CD8-positive, alpha-beta memory T cell (primary cell): ENCODE measurements around the gene SLC17A4. TPM values are rescaled to one million over a fixed set of nuclear protein-coding genes. Genes with fewer than 3 reads are reported as not detected.

Experiments
- polyA plus RNA-seq: library from polyadenylated mRNA; unstranded; fragments of 300-500 nt; fragmentation: Illumina TruSeq; gene quantifications from one replicate; pipeline ENCODE4 v1.2.3, GENCODE V29; 2021
- total RNA-seq, 2 experiments: library from RNA; stranded (reverse); gene quantifications; one replicate each; pipeline ENCODE4 v1.2.3, GENCODE V29; 2021

The SLC17A4 gene
- total and polyA plus RNA-seq, 3 experiments from 2014 or later, result not detected

Other genes with a start within 250 kb of the SLC17A4 start
- not detected for gene SCGN, start 102.5 kb upstream of the SLC17A4 start, total RNA-seq
- gene SCGN, start 102.5 kb upstream of the SLC17A4 start, polyA plus RNA-seq, result not detected
- gene SLC17A1, start 77.3 kb downstream of the SLC17A4 start, total RNA-seq, result not detected
- not detected for gene SLC17A1, start 77.3 kb downstream of the SLC17A4 start, polyA plus RNA-seq
- gene SLC17A3, start 119.5 kb downstream of the SLC17A4 start, total RNA-seq, result not detected
- not detected for gene SLC17A3, start 119.5 kb downstream of the SLC17A4 start, polyA plus RNA-seq
- gene SLC17A2, start 175.9 kb downstream of the SLC17A4 start, total RNA-seq, result not detected
- not detected for gene SLC17A2, start 175.9 kb downstream of the SLC17A4 start, polyA plus RNA-seq
- 10 to 100 TPM; 10.8 to 11.2 TPM for gene TRIM38, start 208.1 kb downstream of the SLC17A4 start, total RNA-seq
- 10.1 TPM for gene TRIM38, start 208.1 kb downstream of the SLC17A4 start, polyA plus RNA-seq